ENCODE measurements around the gene SLC44A1.

DNA sequence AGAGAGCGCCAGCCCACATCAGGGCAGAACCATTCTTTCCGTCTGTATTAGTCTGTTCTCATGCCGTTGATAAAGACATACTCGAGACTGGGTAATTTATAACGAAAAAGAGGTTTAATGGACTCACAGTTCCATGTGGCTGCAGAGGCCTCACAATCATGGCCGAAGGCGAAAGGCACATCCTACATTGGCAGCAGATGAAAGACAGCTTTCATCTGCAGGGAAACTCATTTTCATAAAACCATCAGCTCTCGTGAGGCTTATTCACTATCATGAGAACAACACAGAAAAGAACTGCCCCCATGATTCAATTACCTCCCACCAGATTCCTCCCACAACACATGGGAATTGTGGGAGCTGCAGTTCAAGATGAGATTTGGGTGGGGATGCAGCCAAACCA is 198.7 kb downstream of the SLC44A1 start:
- no peak for TF ChIP-seq POLR2A (IDR thresholded peaks at IDR 0.05)
- TF ChIP-seq, protein P1, sequence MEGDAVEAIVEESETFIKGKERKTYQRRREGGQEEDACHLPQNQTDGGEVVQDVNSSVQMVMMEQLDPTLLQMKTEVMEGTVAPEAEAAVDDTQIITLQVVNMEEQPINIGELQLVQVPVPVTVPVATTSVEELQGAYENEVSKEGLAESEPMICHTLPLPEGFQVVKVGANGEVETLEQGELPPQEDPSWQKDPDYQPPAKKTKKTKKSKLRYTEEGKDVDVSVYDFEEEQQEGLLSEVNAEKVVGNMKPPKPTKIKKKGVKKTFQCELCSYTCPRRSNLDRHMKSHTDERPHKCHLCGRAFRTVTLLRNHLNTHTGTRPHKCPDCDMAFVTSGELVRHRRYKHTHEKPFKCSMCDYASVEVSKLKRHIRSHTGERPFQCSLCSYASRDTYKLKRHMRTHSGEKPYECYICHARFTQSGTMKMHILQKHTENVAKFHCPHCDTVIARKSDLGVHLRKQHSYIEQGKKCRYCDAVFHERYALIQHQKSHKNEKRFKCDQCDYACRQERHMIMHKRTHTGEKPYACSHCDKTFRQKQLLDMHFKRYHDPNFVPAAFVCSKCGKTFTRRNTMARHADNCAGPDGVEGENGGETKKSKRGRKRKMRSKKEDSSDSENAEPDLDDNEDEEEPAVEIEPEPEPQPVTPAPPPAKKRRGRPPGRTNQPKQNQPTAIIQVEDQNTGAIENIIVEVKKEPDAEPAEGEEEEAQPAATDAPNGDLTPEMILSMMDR (IDR thresholded peaks at IDR 0.05): no peak
